Activated naive CD4-positive, alpha-beta T cell treated with anti-CD3 and anti-CD28 coated beads, Interleukin-2, amount 50 U/mL, for 24 hours (primary cell): ENCODE results near the gene F7.

Experiments
- H3K27ac Mint-ChIP-seq: one replicate; pipeline ENCODE4 v1.8.0; 2021; ENCODE audit warnings: mild to moderate bottlenecking, mixed read lengths
- H3K27me3 Mint-ChIP-seq: one replicate; pipeline ENCODE4 v1.8.0; 2021; ENCODE audit warnings: mixed read lengths
- H3K36me3 Mint-ChIP-seq: one replicate; pipeline ENCODE4 v1.8.0; 2021; ENCODE audit warnings: mixed read lengths
- H3K4me1 Mint-ChIP-seq: one replicate; pipeline ENCODE4 v1.8.0; 2021; ENCODE audit warnings: mixed read lengths
- H3K4me3 Mint-ChIP-seq: one replicate; pipeline ENCODE4 v1.8.0; 2021; ENCODE audit warnings: mild to moderate bottlenecking, mixed read lengths
- H3K9me3 Mint-ChIP-seq: one replicate; pipeline ENCODE4 v1.8.0; 2021; ENCODE audit warnings: mixed read lengths

F7 gene

DNA sequence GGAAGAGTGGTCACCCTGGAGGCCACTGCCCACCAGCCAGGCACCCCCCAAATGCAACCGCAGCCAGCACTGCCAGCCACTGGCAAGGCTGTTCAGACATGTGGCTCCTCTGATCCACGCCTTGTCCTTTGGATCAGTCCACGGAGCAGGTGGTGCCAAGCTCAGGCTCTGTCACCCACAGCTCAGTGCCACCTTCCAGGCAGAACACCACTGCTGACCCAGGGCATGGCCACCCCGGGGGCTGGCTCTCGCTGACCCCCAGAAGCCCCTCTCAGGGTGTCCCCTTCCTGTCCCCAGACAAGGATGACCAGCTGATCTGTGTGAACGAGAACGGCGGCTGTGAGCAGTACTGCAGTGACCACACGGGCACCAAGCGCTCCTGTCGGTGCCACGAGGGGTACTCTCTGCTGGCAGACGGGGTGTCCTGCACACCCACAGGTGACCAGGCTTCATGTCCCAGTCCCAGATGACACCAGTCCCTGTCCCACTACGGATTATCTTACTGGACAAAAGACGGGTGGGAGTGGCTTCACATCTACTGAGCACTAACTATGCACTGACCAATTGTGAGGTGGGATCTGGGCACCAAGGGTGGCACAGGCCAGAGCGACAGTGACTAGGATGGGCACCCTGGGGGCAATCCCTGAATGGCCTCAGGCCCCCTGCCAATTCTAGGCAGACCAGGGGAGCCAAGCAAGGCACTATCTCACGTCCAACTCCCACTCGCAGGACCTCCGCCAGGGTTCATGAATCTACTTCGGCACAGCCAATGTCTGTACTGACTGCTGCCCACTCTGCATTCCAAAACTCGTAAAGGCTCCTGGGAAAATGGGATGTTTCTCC, 10.0 kb downstream of the F7 start:
- Mint-ChIP-seq H3K4me1 (no peaks in the 10 kb centered on the region), H3K4me3 (no peak overlapping the region), H3K36me3 (no peaks in the 10 kb centered on the region), H3K9me3 (no peaks in the 10 kb centered on the region), H3K27me3 (no peaks in the 10 kb centered on the region), H3K27ac (no peak overlapping the region)

DNA sequence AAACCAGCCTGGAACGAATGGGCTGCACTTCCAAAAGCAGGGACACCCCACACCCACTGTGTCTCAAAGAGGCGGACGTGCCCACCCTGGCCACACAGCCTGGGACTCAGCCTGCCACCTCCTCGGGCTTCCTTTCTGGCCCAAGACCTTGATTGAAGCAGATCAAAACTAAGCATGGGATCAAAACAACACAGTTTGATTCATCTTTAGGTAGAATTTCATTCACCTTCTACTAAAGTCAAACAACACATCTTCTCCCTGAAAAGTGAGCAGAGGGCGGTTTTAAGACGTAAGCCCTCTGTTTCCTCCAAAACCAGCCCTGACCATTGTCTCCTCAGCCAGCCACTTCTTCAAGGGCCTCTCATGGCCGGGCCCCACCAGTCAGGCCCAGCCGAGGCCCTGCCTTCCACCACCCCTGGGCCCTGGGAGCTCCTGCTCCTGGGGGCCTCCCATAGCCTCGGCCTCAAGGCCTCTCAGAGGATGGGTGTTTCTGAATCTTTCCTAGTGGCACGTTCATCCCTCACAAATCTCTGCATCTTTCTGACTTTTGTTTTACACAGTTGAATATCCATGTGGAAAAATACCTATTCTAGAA, 10.7 kb downstream of the F7 start:
- Mint-ChIP-seq H3K4me1 (no peaks in the 10 kb centered on the region), H3K36me3 (no peaks in the 10 kb centered on the region), H3K27ac (no peak overlapping the region), H3K9me3 (no peaks in the 10 kb centered on the region), H3K27me3 (no peaks in the 10 kb centered on the region), H3K4me3 (no peak overlapping the region)

DNA sequence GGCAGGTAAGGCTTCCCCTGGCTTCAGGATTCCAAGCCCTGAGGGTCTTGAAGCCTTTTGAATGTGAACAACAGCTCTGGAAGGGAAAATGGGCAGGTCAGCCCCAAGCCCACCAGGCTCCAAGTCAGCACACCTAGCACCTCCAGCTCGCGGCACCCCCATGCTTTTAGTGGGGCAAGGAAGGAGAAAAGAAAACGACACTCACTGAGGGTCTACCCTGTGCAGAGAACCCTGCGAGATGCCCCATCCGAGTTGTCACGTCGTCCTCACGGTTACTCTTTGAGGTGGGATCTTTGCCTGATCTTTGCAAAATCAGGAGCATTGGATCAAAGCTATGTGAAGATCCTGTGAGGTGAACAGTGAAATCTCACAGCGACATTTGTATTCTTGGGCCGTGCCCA, 11.3 kb downstream of the F7 start:
- Mint-ChIP-seq H3K9me3 (no peaks in the 10 kb centered on the region), H3K4me3 (no peak overlapping the region), H3K27ac (no peak overlapping the region), H3K27me3 (no peaks in the 10 kb centered on the region), H3K4me1 (no peaks in the 10 kb centered on the region), H3K36me3 (no peaks in the 10 kb centered on the region)

DNA sequence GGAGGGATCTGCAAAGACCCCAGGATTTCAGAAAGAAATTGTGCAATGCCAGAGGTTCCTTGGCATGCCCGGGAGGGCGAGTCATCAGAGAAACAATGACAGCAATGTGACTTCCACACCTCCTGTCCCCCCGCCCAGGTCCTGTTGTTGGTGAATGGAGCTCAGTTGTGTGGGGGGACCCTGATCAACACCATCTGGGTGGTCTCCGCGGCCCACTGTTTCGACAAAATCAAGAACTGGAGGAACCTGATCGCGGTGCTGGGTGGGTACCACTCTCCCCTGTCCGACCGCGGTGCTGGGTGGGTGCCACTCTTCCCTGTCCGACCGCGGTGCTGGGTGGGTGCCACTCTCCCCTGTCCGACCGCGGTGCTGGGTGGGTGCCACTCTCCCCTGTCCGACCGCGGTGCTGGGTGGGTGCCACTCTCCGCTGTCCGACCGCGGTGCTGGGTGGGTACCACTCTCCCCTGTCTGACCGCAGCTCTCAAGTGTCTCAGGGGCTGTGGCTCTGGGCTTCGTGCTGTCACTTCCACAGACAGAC, 11.8 kb downstream of the F7 start:
- no peaks in the 10 kb centered on the region for H3K36me3 Mint-ChIP-seq
- H3K9me3 Mint-ChIP-seq, result no peaks in the 10 kb centered on the region
- H3K27me3 Mint-ChIP-seq, result no peaks in the 10 kb centered on the region
- H3K4me3 Mint-ChIP-seq, result no peak overlapping the region
- no peak overlapping the region for H3K27ac Mint-ChIP-seq
- H3K4me1 Mint-ChIP-seq, result no peaks in the 10 kb centered on the region

DNA sequence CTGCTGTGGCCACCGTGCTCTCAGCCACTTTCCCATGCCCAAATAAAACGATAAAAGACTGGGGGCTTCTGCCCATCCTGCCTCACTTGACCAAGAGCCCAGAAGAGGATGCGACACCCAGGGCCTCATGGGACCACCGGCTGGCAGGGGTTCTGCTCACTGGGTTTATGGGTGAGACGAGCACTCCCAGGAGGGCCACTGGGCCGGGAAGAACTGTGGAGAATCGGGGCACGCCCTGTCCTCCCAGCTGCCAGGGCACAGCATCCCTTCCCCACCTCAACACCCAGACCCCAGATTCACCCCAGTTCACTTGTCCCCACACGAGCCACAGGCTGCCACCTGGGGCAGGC, 12.3 kb downstream of the F7 start:
- no peaks in the 10 kb centered on the region for H3K9me3 Mint-ChIP-seq
- no peak overlapping the region for H3K27ac Mint-ChIP-seq

DNA sequence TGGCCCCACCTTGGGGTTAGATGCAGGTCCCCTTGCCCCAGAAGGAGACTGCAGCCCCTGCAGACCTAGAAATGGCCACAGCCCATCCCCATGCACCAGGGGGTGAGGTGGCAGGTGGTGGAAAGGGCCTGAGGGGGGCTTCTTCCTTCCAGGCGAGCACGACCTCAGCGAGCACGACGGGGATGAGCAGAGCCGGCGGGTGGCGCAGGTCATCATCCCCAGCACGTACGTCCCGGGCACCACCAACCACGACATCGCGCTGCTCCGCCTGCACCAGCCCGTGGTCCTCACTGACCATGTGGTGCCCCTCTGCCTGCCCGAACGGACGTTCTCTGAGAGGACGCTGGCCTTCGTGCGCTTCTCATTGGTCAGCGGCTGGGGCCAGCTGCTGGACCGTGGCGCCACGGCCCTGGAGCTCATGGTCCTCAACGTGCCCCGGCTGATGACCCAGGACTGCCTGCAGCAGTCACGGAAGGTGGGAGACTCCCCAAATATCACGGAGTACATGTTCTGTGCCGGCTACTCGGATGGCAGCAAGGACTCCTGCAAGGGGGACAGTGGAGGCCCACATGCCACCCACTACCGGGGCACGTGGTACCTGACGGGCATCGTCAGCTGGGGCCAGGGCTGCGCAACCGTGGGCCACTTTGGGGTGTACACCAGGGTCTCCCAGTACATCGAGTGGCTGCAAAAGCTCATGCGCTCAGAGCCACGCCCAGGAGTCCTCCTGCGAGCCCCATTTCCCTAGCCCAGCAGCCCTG, 12.8 kb downstream of the F7 start:
- Mint-ChIP-seq H3K27me3 (no peaks in the 10 kb centered on the region), H3K36me3 (no peaks in the 10 kb centered on the region), H3K9me3 (no peaks in the 10 kb centered on the region), H3K27ac (no peak overlapping the region), H3K4me3 (no peak overlapping the region), H3K4me1 (no peaks in the 10 kb centered on the region)

More for the DNA sequence above, 12.3 kb downstream of the F7 start:
- Mint-ChIP-seq H3K36me3 (no peaks in the 10 kb centered on the region), H3K4me3 (no peak overlapping the region), H3K4me1 (no peaks in the 10 kb centered on the region), H3K27me3 (no peaks in the 10 kb centered on the region)

DNA sequence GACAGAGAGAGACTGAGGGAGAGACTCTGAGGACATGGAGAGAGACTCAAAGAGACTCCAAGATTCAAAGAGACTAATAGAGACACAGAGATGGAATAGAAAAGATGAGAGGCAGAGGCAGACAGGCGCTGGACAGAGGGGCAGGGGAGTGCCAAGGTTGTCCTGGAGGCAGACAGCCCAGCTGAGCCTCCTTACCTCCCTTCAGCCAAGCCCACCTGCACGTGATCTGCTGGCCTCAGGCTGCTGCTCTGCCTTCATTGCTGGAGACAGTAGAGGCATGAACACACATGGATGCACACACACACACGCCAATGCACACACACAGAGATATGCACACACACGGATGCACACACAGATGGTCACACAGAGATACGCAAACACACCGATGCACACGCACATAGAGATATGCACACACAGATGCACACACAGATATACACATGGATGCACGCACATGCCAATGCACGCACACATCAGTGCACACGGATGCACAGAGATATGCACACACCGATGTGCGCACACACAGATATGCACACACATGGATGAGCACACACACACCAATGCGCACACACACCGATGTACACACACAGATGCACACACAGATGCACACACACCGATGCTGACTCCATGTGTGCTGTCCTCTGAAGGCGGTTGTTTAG, 13.7 kb downstream of the F7 start:
- Mint-ChIP-seq H3K4me3 (no peak overlapping the region), H3K4me1 (no peaks in the 10 kb centered on the region), H3K36me3 (no peaks in the 10 kb centered on the region), H3K27ac (no peak overlapping the region), H3K9me3 (no peaks in the 10 kb centered on the region), H3K27me3 (no peaks in the 10 kb centered on the region)

DNA sequence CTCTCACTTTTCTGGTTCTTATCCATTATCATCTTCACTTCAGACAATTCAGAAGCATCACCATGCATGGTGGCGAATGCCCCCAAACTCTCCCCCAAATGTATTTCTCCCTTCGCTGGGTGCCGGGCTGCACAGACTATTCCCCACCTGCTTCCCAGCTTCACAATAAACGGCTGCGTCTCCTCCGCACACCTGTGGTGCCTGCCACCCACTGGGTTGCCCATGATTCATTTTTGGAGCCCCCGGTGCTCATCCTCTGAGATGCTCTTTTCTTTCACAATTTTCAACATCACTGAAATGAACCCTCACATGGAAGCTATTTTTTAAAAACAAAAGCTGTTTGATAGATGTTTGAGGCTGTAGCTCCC, 14.2 kb downstream of the F7 start:
- H3K9me3 Mint-ChIP-seq, result no peaks in the 10 kb centered on the region
- H3K27me3 Mint-ChIP-seq, result no peaks in the 10 kb centered on the region
- H3K27ac Mint-ChIP-seq, result no peak overlapping the region
- no peak overlapping the region for H3K4me3 Mint-ChIP-seq
- H3K4me1 Mint-ChIP-seq, result no peaks in the 10 kb centered on the region
- no peaks in the 10 kb centered on the region for H3K36me3 Mint-ChIP-seq

DNA sequence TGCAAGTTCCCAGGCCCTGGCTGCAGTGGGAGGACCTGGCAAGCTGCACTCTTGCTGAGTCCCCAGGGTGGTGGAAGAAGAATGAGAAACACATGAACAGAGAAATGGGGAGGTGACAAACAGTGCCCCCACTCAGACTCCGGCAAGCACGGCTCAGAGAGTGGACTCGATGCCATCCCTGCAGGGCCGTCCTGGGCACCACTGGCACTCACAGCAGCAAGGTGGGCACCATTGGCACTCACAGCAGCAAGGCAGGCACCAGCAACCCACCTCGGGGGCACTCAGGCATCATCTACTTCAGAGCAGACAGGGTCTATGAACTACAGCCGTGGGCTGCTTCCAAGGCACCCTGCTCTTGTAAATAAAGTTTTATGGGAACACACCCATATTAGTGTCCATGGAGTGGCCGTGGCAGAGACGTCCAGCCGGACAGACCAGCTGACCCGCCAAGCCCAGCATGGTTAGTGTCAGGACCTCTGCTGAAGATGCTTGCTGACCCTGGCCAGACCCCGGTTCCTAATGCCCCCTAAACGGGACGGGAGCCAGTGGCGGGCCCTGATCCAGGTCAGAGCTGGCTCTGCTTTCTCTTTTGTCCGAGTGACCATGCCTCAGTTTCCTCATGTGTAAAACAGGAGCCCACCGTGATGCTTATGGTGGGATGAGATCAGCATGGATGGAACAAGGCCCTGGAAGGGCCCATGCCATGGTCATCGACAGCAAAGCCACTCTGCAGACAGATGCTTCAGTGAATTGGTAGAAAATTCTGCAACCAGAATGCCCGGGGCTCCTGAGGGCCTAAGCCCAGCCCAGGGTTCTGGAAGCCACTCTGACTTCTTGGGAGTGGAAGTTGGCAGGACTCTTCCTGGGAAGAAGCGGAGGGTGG, 14.9 kb downstream of the F7 start:
- H3K9me3 Mint-ChIP-seq, result no peaks in the 10 kb centered on the region
- no peak overlapping the region for H3K4me3 Mint-ChIP-seq
- H3K36me3 Mint-ChIP-seq, result no peaks in the 10 kb centered on the region
- no peak overlapping the region for H3K27ac Mint-ChIP-seq
- H3K4me1 Mint-ChIP-seq, result no peaks in the 10 kb centered on the region
- no peaks in the 10 kb centered on the region for H3K27me3 Mint-ChIP-seq

DNA sequence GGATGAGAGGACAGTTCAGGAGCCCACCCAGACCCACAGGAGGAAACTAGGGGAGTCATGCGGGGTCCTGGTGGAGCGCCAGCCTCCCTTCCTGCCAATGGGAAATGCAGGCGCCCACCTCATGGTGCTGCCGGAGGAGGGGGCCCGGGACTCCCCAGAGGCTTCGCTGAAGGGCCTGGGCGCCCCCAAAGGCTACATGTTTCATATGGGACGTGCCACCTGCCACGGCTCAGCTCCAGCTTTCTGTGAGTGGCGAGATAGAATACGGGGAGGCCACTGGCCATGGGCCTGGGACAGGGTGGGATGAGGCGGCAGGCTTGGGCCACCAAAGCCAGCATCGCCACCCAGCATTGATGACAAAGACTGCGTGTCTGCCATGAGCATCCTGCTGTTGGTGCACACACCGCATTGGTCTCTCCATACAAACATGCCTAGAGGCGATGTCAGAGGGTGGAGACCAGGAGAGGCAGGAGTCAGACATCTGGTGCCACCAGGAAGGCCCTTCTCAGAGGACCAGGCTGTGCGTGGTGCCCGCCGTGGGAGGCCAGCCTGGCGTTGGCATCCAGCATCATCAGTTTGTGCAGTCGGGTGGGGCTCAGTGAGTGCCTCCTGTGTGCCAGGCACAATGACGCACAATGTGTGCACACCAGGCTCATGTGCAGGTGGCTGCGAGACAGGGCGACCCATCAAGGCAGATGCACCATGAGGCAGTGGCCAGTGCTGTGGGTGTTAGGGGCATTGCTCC, 15.8 kb downstream of the F7 start:
- Mint-ChIP-seq H3K9me3 (no peaks in the 10 kb centered on the region), H3K4me1 (no peaks in the 10 kb centered on the region), H3K27ac (no peak overlapping the region), H3K27me3 (no peaks in the 10 kb centered on the region), H3K36me3 (no peaks in the 10 kb centered on the region), H3K4me3 (no peak overlapping the region)

DNA sequence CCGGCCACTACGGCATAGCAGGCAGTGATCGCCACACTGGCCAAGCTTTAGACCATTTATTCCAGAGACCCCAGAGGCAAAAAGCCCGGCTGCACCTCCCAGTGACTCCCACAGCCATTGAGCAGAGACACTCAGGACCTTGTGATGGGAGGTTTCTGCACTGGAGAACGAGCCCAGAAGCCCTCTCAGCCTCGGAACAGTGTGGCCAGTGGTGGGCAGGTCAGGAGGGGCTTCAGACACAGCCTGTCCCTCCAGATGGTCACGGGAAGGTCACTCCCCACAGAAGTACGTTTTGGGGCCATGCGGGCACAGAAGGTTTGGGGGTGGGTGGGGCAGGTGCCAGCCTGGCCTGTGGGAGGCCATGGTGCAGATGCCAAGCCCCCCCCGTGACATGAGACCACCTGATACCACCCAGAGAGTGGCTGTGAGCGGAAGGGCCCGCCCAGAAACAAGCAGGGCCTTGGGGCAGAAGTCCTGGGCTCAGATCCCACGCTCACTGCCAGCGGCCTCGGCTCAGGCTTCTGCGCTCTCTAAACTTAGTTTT, 16.4 kb downstream of the F7 start:
- Mint-ChIP-seq H3K27ac (no peak overlapping the region), H3K27me3 (no peaks in the 10 kb centered on the region), H3K36me3 (no peaks in the 10 kb centered on the region)

DNA sequence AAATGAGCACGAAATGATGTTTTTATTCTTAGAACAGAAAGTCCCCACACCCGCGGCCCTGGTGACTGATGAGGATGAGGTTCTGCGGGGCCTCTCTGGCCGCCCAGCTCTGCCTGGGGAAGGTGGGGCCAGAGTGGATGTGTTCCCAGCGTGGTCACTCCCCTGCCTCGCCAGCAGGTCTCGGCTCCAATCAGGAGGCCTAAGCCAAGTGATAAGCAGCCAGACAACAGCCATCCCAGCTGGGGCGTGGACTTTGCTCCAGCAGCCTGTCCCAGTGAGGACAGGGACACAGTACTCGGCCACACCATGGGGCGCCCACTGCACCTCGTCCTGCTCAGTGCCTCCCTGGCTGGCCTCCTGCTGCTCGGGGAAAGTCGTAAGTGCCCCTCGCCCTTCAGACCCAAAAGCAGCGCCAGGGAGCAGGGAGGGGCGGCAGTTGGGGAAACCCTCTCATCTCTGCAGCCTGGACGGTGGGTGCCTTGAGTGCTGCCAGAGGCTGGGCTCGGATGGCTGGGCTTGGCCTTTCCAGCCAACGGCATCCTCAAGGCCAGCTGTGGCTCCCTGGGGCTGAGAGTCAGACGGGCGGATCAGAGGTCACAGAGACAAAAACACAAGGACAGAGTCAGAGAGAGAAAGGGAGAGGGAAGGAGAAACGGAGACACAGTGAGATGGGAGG, 17.1 kb downstream of the F7 start, which contains the start of gene F10:
TSS of gene F10 (plus strand) at position 250 of the 676 bp plus-strand sequence. CDS start at position 307, 57 bp downstream.
- peaks cover 2% of the 10 kb centered on the region for H3K27me3 Mint-ChIP-seq
- no peak within 1 kb of the TSS for H3K4me3 Mint-ChIP-seq
- no peaks in the 10 kb centered on the region for H3K36me3 Mint-ChIP-seq
- no peaks in the 10 kb centered on the region for H3K4me1 Mint-ChIP-seq
- H3K9me3 Mint-ChIP-seq, result no peaks in the 10 kb centered on the region
- H3K27ac Mint-ChIP-seq, result no peak within 1 kb of the TSS

More for the DNA sequence above, 16.4 kb downstream of the F7 start:
- Mint-ChIP-seq H3K4me1 (no peaks in the 10 kb centered on the region), H3K4me3 (no peak overlapping the region), H3K9me3 (no peaks in the 10 kb centered on the region)

DNA sequence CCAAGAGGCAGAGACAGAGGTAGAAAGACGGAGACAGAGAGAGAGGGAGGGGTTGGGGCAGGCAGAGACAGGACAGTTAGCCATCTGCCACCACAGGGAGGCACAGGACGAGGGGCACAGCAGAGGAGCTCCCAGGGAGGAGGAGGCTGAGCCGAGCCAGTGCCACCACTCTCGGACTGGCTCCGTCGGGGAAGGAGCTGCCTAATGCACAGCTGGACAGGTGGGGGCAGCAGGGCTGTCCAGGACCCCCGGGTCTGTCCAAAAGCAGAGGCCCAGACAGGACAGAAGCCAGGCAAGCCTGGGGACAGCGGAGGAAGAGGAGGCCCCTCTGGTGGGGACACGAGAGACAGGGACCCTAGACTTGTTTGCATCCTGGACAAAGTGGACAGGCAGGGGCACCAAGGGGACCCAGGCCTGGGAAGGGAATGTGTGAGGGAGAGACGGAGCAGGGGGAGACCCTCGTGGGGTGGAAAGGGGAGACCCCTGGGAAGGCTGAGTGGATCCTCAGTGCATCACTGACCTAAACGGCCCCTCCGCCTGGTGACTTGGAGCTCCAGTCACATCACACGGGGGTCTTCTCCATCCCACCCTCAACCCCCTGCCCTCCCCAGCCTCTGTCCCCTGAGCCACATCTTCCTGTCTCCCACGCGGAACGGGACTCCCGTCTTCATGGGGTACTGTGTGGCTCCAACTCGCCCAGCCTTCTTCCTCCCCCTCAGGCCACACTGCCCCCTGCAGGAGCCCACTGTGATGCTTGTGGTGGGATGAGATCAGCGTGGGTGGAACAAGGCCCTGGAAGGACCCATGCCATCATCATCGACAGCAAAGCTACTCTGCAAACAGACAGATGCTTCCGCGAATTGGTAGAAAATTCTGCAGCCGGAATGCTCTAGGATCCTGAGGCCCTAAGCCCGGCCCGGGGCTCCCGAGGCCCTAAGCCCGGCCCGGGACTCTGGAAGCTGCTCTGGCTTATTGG, 17.9 kb downstream of the F7 start:
- Mint-ChIP-seq H3K36me3 (no peaks in the 10 kb centered on the region), H3K27ac (no peak overlapping the region), H3K9me3 (no peaks in the 10 kb centered on the region), H3K4me3 (no peak overlapping the region), H3K27me3 (peaks cover 2% of the 10 kb centered on the region), H3K4me1 (no peaks in the 10 kb centered on the region)
